Mesenchymal stem cell (in vitro differentiated cells and primary cell): ENCODE measurements around the gene USP7.
"Not testable (repeated sequence)": the region's sequence is repeated elsewhere in the genome, so short reads cannot be mapped to it uniquely, and the experiment has no call there.

Experiments
- DNase-seq: peaks from one replicate; pipeline ENCODE4 v3.0.0-alpha.2; 2013
- H2AFZ ChIP-seq: one replicate; pipeline ENCODE4 v1.6.1; 2013; ENCODE audit warnings: low read depth, mild to moderate bottlenecking, control low read depth, inconsistent platforms, low read length, moderate library complexity
- H2AK5ac ChIP-seq: 2 replicates; pipeline ENCODE4 v1.6.1; 2013; ENCODE audit warnings: low read length, moderate library complexity, mild to moderate bottlenecking, inconsistent platforms; ENCODE audit not compliant: severe bottlenecking
- H2BK120ac ChIP-seq: one replicate; pipeline ENCODE4 v1.6.1; 2013; ENCODE audit warnings: low read depth, mild to moderate bottlenecking, inconsistent platforms, low read length, moderate library complexity
- H2BK12ac ChIP-seq, 2 experiments: one replicate each; pipeline ENCODE4 v1.6.1; 2013; ENCODE audit warnings: inconsistent platforms in 2 of 2, low read length in 2 of 2, mild to moderate bottlenecking in 2 of 2, moderate library complexity in 2 of 2, control low read depth in 1 of 2
- H2BK15ac ChIP-seq: one replicate; pipeline ENCODE4 v1.6.1; 2013; ENCODE audit warnings: mild to moderate bottlenecking, low read depth, inconsistent platforms; ENCODE audit not compliant: poor library complexity, severe bottlenecking
- H2BK5ac ChIP-seq: 2 replicates; pipeline ENCODE4 v1.6.1; 2013; ENCODE audit warnings: low read depth, mild to moderate bottlenecking, low read length, control low read depth, inconsistent platforms; ENCODE audit not compliant: poor library complexity, severe bottlenecking
- H3K14ac ChIP-seq, 2 experiments: one replicate each; pipeline ENCODE4 v1.6.1; 2013; ENCODE audit warnings: inconsistent platforms in 2 of 2, low read length in 2 of 2, control low read depth in 1 of 2, mild to moderate bottlenecking in 1 of 2, moderate library complexity in 1 of 2
- H3K18ac ChIP-seq, 2 experiments: one replicate each; pipeline ENCODE4 v1.6.1; 2013; ENCODE audit warnings: inconsistent platforms in 2 of 2, low read length in 2 of 2, control low read depth in 1 of 2, low read depth in 1 of 2, mild to moderate bottlenecking in 1 of 2
- H3K23ac ChIP-seq, 2 experiments: one replicate each; pipeline ENCODE4 v1.6.1; 2013; ENCODE audit warnings: inconsistent platforms in 2 of 2, low read length in 2 of 2, mild to moderate bottlenecking in 2 of 2, moderate library complexity in 2 of 2, control low read depth in 1 of 2
- H3K27ac ChIP-seq: 2 replicates; pipeline ENCODE4 v1.5.1; 2013; ENCODE audit warnings: mild to moderate bottlenecking, moderate library complexity, low read length, control low read depth, inconsistent platforms; ENCODE audit not compliant: poor library complexity, severe bottlenecking
- H3K27me3 ChIP-seq, 2 experiments: 2 replicates each; pipeline versions ENCODE4 v1.6.1 to v1.7.0; 2013; ENCODE audit warnings: low read length in 2 of 2, mild to moderate bottlenecking in 2 of 2, moderate library complexity in 2 of 2, control low read depth in 1 of 2, inconsistent platforms in 1 of 2; ENCODE audit not compliant: control insufficient read depth in 1 of 2, insufficient read depth in 1 of 2
- H3K36me3 ChIP-seq, 2 experiments: 2 replicates each; pipeline versions ENCODE4 v1.6.1 to v1.7.0; 2013; ENCODE audit warnings: low read length in 2 of 2, control low read depth in 1 of 2, inconsistent platforms in 1 of 2, low read depth in 1 of 2, mild to moderate bottlenecking in 1 of 2; ENCODE audit not compliant: insufficient read depth in 2 of 2, control insufficient read depth in 1 of 2
- H3K4ac ChIP-seq, 2 experiments: one replicate each; pipeline ENCODE4 v1.6.1; 2013; ENCODE audit warnings: inconsistent platforms in 2 of 2, low read length in 2 of 2, mild to moderate bottlenecking in 2 of 2, moderate library complexity in 2 of 2, control low read depth in 1 of 2, low read depth in 1 of 2
- H3K4me1 ChIP-seq: 2 replicates; pipeline ENCODE4 v1.6.1; 2013; ENCODE audit warnings: low read depth, low read length, control low read depth; ENCODE audit not compliant: control insufficient read depth, insufficient read depth
- H3K4me2 ChIP-seq: 2 replicates; pipeline ENCODE4 v1.6.1; 2013; ENCODE audit warnings: low read length, mild to moderate bottlenecking, inconsistent platforms; ENCODE audit not compliant: poor library complexity, severe bottlenecking
- H3K4me3 ChIP-seq, 2 experiments: 2 replicates each; pipeline versions ENCODE4 v1.5.1 to v1.7.0; 2013; ENCODE audit warnings: low read length in 2 of 2, mild to moderate bottlenecking in 2 of 2, control low read depth in 1 of 2, low read depth in 1 of 2; ENCODE audit not compliant: insufficient read depth in 1 of 2
- H3K79me1 ChIP-seq: replicated peaks from 2 replicates; pipeline ENCODE4 v1.6.1; 2013; ENCODE audit warnings: mild to moderate bottlenecking, control low read depth, low read length, inconsistent platforms; ENCODE audit not compliant: poor library complexity, severe bottlenecking
- H3K9ac ChIP-seq: 2 replicates; pipeline ENCODE4 v1.7.0; 2013; ENCODE audit warnings: mild to moderate bottlenecking, low read length, moderate library complexity
- H3K9me3 ChIP-seq: 2 replicates; pipeline ENCODE4 v1.7.0; 2013; ENCODE audit warnings: mild to moderate bottlenecking, low read length; ENCODE audit not compliant: control insufficient read depth
- H4K8ac ChIP-seq: one replicate; pipeline ENCODE4 v1.6.1; 2013; ENCODE audit warnings: inconsistent platforms, mild to moderate bottlenecking, low read length, moderate library complexity
- H4K91ac ChIP-seq: one replicate; pipeline ENCODE4 v1.6.1; 2013; ENCODE audit warnings: mild to moderate bottlenecking, low read length, inconsistent platforms
- WGBS: methylation state at CpG from one replicate; pipeline ENCODE4 v1.1.7; 2013; ENCODE audit warnings: mixed read lengths; 5-methylcytosine and 5-hydroxymethylcytosine counted together

Gene USP7

DNA sequence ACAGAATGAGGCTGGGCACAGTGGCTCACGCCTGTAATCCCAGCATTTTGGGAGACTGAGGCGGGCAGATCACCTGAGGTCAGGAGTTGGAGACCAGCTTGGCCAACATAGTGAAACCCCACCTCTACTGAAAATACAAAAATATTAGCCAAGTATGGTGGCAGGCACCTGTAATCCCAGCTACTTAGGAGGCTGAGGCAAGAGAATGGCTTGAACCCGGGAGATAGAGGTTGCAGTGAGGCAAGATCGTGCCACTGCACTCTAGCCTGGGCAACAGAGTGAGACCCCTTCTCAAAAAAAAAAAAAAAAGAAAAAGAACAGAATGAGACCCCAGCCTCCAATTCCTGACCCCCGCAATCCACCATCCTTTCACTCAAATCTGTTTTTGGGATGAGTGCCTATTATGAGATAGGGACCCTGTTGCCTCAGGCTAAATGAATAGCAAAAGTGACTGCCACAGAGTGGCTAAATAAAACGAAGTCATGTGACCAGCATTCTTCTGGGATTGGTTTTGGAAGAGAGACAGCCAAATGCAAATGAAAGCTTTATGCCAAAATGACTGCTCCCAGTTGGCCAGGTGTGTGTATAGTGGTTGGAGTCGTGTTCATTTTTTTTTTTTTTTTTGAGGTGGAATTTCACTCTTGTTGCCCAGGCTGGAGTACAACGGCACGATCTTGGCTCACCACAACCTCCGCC lies 5.6 kb upstream of the USP7 start:
- not testable (repeated sequence) for H3K27ac ChIP-seq, H3K4me3 ChIP-seq, H3K4me1 ChIP-seq, H2BK5ac ChIP-seq, H2BK15ac ChIP-seq, H3K9me3 ChIP-seq, H3K36me3 ChIP-seq, H4K91ac ChIP-seq, H3K9ac ChIP-seq, H4K8ac ChIP-seq, H3K14ac ChIP-seq, H3K4me2 ChIP-seq, H2AFZ ChIP-seq, H2AK5ac ChIP-seq, H3K4ac ChIP-seq, H2BK120ac ChIP-seq, DNase-seq, H3K79me1 ChIP-seq, H3K27me3 ChIP-seq, H2BK12ac ChIP-seq, H3K23ac ChIP-seq, H3K18ac ChIP-seq
- 88% methylated on average over 8 of the region's 10 CpGs for WGBS

DNA sequence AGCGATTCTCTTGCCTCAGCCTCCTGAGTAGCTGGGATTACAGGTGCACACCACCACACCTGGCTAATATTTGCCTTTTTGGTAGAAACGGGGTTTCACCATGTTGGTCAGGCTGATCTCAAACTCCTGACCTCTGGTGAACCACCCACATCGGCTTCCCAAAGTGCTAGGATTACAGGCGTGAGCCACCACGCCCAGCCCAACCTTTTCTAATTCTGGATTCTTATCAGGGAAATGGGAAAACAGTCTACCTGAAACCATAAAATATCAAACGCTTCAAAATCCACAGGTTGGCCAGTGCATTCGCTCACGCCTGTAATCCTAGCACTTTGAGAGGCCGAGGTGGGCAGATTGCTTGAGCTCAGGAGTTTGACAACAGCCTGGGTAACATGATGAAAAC lies 4.3 kb upstream of the USP7 start:
- not testable (repeated sequence) for H3K4me1 ChIP-seq, H3K4me3 ChIP-seq, H2BK120ac ChIP-seq, DNase-seq, H2BK12ac ChIP-seq, H2BK15ac ChIP-seq, H2AFZ ChIP-seq, H3K9ac ChIP-seq, H3K23ac ChIP-seq, H4K8ac ChIP-seq, H2AK5ac ChIP-seq, H3K4ac ChIP-seq, H3K36me3 ChIP-seq, H4K91ac ChIP-seq, H3K9me3 ChIP-seq, H3K14ac ChIP-seq, H2BK5ac ChIP-seq, H3K4me2 ChIP-seq, H3K18ac ChIP-seq, H3K27me3 ChIP-seq, H3K27ac ChIP-seq, H3K79me1 ChIP-seq
- WGBS: 96% methylated on average over 9 of the region's 9 CpGs

DNA sequence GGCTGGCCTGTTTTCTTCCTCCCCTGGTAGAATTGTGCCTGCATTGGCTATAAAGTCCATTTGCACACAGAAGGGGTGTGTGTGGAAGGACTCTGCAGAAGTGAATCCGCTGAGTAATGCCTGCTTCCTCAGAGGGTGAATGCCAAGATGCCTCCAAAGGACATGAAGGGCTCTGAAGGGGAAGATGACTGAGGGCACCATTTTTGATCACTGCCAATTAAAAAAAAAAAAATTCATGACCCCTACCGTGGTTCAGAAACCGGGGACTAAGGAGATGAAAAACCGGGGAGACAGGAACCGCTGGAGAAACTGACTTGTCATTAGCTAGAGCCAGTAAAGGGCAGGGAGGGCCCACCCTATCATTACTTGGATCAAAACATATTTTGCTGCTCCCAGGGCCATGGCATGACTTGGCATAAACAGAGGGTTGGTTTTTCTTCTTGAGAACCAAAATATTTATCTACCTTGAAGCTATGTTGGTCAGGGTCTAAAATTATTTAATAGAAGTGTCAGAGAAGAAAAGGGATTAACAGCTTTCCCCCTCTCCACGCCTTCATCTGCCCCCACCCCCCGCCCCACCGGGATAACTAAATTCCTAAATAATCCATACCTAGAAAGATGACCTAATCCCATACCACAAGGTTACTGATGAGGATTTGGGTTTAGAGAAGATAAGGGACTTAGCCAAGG lies 3.6 kb upstream of the USP7 start:
- no peak overlapping the region for H3K4me2 ChIP-seq
- peaks cover 6% of the 10 kb centered on the region for H3K4me1 ChIP-seq
- H3K4ac ChIP-seq: no peak overlapping the region
- H3K9me3 ChIP-seq: no peaks in the 10 kb centered on the region
- H3K23ac ChIP-seq: no peak overlapping the region
- DNase-seq: no peak
- no peak overlapping the region for H2BK120ac ChIP-seq
- H2BK12ac ChIP-seq: no peak overlapping the region
- no peak overlapping the region for H4K8ac ChIP-seq
- no peak overlapping the region for H2AFZ ChIP-seq
- WGBS: 71% methylated on average over 5 of the region's 8 CpGs
- no peaks in the 10 kb centered on the region for H3K27me3 ChIP-seq
- no peak overlapping the region for H4K91ac ChIP-seq
- no peak overlapping the region for H2AK5ac ChIP-seq
- H2BK15ac ChIP-seq: no peak overlapping the region
- no peaks in the 10 kb centered on the region for H3K36me3 ChIP-seq
- no peak overlapping the region for H3K27ac ChIP-seq
- H2BK5ac ChIP-seq: no peak overlapping the region
- H3K4me3 ChIP-seq: no peak overlapping the region
- H3K9ac ChIP-seq: no peak overlapping the region
- no peaks in the 10 kb centered on the region for H3K79me1 ChIP-seq
- no peak overlapping the region for H3K18ac ChIP-seq
- H3K14ac ChIP-seq: no peak overlapping the region

DNA sequence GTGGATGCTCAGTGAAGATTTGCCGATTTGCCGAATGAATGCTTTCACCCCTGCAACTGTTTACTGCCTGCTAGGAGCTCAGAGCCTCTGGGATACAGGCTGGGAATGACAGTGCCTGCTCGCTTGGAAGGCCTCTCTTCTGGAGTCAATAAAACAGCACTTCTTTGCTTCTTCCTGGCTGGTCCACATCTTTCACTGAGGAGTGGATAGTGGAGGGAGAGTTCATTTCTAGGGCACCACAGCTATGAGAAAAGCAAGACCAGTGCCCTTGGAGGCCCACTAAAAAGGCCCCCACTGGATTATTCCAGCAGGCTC lies 3.1 kb upstream of the USP7 start:
- Histone ChIP-seq H3K4me2 (no peak overlapping the region), H3K9me3 (no peaks in the 10 kb centered on the region), H3K79me1 (no peaks in the 10 kb centered on the region), H4K91ac (no peak overlapping the region), H2AK5ac (no peak overlapping the region), H3K14ac (no peak overlapping the region), H3K23ac (no peak overlapping the region), H3K18ac (peak overlapping the region in 1 of 2 experiments; percentile 7), H3K4me3 (no peak overlapping the region), H3K9ac (no peak overlapping the region), H2BK5ac (no peak overlapping the region), H2BK15ac (no peak overlapping the region), H2BK12ac (no peak overlapping the region), H2AFZ (no peak overlapping the region), H3K27ac (no peak overlapping the region), H3K4ac (no peak overlapping the region), H3K36me3 (no peaks in the 10 kb centered on the region), H2BK120ac (no peak overlapping the region), H3K27me3 (no peaks in the 10 kb centered on the region), H3K4me1 (peaks cover 6% of the 10 kb centered on the region), H4K8ac (peak overlapping the region; percentile 50)
- DNase-seq: no peak
- 60% methylated on average over 3 of the region's 3 CpGs for WGBS
